GM21447 (cell line): ENCODE measurements around the gene YAE1.

ENCODE experiments used
- ATAC-seq: cut with Tn5 transposase; IDR thresholded peaks from one replicate; pipeline ENCODE4 v1.9.1; 2021; ENCODE audit not compliant: unreplicated experiment

The YAE1 gene

DNA sequence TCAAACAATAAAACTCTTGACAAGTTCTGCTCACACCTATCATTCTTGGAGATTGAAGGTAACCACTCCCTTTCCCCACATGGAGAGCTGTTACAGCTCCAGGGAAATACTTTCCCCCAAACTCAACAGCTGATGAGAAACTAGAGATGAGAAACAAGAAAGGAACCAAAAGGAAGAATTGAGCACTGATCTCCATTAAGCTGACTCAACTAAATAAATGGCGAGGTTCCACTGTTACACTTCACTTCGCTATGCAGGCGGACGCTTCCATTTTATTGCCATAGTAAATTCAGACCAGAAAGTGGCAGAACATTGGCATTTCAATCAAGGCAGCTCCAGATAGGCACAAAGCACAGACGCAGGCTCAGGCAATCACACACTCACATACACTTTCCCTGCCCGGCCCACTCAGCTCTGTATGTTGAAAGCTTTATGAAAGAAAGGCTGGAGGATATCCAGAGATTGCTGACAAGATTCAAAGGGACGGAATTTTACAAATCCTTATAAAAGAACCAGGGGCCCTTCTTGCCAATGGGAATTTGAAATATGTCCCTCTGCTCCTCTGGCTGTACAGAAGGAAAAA is 11.5 kb upstream of the YAE1 start:
- ATAC-seq = no peak

DNA sequence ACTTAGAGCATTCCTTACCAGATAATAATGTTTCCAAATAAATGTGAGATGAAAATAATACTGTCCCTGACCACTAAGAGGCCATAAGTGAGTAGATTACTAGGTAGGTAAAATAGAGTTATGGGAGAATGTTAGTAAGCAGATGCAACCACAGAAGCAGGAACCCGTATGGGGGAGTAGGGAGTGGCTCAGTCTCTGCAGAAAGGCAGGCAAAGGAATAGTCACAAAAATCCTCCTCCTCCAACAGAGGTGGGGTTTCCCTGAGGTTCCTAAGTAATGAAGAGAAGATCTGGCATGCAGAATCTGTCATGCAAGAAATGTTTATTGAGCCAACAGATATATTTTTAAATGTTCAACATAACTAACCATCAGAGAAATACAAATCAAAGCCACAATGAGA is 9.0 kb upstream of the YAE1 start:
- ATAC-seq = no peak

DNA sequence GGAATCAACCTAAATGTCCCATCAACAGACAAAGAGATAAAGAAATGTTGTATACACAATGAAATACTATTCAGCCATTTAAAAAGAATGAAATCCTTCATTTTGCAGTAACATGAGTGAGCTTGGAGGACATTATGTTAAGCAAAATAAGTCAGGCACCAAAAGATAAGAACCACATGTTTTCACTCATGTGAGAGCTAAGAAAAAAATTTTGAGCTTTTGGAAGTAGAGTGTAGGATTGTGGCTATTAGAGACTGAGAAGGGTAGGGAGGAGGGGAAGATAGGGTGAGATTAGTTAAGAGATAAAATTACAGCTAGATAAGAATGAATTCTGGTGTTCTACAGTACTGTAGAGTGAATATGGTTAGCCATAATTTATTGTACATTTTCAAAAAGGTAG is 8.3 kb upstream of the YAE1 start:
- ATAC-seq = no peak

DNA sequence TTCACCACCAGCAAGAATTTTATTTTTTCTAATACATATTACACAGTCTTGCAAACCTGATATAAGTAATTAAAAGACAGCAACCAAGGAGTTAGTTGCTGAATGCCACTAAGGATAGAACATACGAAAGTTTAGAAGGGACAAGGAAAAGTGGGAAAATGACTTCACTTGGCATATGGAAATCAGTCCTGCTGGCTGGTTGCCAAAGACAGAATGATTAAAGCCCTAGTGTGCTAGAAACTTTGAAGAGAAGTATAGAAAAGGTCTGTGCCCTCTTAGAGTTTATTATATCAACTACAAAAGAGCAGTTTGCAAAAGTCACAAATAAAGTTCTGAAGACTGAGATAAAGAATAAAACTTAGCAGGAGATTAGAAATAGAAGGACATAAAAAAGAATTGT is 5.8 kb upstream of the YAE1 start:
- ATAC-seq = no peak

DNA sequence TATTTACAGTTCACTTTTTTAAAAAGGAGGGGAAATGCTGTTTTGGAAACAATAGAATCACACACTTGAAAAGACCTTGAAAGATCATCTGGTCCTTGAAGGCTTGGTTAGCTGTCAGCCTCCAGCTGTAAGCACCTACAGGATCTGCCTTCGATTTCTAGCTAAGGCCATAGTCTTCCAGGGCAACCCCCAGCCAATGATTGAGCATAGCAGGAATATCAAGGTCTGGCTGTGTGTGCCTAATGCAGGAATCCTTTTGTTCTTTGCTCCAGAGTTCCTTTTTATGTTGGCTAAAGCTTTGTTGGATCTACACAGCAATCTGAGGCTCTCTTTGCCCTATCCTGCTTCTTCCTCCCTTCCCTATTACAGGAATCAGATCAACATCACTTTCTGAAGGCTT is 5.2 kb upstream of the YAE1 start:
- ATAC-seq = no peak

DNA sequence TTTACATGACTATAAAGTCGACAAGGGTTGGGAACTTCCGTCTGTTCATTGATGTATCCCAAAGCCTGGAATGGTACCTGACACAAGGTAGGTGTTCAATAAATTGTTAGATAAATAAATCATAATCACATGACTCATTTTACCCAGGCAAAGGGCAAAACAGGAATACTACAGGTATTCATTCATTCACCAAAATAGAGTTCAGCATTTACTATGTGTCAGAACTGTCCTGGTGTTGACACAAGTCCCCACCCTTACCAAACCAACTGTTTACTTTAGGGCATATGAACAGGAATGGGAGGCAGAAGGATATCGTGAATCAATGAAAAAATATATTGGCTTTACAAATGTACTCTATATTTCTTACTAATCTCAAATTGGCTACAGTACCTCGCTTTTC is 666 bp upstream of the YAE1 start:
- ATAC-seq = peak; percentile 4

DNA sequence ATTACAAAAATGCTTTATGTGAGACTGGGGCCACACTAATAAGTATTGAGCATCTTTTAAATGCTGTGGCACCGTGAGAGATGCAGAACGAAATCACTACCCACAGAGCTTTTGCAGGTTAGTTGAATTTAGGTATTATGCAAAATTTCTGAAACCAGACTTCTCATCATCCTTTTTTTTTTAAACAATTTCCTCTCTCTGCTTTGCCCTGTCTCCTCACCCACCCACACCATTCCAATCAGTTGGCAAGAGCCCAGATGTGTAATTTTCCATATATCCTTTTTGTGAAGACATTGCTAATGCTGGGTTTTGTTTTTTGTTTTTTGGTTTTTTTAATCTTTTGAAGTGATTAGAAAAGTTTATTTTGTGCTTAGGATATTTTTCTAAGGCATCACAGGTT is 1.1 kb downstream of the YAE1 start:
- ATAC-seq = no peak

DNA sequence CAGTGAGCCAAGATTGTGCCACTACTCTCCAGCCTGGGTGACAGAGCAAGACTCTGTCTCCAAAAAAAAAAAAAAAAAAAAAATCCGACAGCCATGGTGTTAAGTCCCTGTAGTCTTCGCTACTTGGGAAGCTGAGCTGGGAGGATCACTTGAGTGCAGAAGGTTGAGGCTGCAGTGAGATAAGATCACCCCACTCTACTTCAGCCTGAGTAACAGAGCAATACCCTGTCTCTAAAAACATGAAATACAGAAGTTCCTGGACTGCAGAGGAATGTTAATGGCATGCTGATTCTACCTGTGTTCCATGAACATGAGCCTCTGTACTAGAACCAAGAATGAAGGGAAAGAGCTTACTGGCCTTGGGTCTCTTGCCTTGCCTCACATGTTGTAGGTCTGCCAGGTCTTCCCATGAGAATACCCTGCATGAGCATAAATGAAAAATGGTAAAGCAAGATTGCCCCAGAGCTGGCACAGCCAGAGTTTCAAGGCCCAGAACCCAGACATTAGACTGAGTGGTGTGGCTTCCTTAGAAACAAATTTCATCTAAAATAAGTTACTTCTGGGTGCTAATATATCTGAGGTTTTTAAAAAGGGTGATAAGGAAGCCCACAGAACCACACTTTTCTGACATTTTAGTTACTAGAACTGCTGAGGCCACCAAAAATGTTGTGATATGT is 8.6 kb downstream of the YAE1 start:
- ATAC-seq = no peak

DNA sequence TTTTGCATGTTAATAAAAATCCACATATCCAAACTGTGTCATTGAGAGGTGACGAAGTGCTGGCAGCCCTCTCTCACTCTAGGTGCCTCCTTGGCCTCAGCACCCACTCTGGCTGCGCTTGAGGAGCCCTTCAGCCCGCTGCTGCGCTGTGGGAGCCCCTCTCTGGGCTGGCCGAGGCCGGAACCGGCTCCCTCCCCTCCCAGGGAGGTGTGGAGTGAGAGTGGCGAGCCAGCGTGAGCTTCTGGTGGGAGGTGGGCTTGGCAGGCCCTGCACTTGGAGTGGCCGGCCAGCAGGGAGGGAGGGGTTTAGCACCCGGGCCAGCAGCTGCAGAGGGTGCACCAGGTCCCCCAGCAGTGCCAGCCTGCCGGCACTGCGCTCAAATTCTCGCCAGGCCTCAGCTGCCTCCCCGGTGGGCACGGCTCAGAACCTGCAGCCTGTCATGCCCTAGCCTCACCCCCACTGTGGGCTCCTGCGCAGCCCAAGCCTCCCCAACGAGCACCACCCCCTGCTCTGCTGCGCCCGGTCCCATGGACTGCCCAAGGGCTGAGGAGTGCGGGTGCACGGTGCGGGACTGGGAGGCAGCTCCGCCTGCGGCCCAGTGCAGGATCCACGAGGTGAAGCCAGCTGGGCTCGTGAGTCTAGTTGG is 11.1 kb downstream of the YAE1 start:
- ATAC-seq = no peak

DNA sequence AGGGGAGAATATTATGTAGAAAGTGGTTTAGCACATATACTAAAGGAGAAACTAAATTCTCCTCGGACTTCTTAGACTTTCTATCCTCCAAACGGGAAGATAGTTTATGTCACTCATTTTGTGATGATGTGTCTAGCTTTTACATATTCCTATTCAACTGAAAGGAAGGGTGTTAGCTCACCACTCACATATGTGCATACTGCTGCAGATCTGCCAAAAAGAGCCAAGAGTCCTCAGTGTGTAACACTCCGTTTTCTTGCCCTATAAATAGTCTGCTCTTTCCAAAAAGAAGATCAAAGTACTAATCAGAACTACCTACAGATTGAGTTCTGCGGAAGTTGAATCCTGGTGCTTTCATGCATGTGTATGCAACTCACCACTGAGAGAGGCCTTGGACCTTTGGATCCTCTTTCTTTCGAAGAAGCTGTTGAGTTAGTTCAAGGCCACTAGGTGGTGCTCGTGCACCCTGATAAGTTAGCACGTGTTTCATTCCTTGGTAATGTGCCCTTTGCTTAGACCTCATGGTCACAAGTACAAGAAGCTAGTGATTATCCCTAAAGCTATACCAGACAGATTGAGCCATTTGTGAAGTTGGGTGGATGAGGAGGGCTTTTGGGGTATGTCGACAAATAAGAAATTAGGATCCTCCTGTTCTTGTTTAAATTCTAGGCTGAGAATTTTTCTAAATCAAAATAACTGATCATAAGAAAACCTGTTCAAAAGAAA is 14.1 kb downstream of the YAE1 start:
- peak; percentile 91 for ATAC-seq

DNA sequence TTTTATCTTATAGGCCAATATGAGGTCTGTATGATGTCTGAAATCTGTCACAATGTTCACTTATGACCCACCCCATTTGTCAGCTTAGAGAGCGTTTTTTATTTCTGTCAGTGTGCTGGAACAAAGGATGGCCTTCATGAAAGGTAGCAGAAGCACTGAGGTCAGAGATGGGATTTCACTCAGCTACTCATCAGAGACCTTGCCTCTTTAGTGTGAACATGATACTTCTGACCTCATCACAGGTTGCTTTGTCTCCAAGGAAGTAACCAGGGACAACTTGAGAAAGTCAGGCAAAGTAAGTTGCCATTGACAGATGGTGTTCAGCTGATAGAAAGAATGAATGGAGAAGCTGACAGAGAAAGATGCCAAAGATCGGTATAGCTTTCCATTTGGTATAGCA is 16.3 kb downstream of the YAE1 start:
- ATAC-seq = no peak

DNA sequence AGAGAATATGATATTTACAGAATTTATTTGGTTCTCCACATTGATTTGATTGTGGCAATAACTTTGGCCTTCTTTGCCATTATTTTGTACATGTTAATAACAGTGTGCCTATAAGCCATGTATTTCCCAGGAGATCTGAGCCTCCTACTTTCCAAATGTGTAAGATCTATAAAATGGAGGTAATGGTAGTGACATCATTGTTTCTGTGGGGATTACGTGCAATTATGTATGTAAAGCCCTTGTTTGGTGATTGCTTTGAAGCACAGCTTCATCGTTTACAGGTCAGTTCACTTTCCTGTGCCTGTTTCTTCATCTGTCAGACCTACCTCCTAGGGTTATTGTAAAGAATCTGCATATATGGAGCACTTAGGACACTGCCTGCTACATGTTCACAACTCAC is 17.3 kb downstream of the YAE1 start:
- no peak for ATAC-seq

DNA sequence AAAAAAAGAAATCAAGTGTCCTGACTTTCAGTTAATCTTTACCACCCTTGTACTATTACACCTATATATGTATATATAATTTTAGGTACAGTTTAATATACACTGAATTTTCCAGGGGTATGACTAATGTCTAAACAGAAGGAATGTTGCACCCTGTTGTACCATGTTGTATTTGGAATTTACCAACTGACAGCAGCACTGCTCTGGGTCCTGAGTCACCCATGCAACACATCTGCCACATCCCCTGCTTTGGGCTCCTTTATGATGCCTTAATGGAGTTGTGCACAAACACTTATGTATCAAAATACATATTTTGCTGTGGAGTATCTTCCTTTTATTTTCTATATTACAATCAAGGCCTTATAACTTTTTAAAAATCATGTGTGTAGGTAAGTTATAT is 21.2 kb downstream of the YAE1 start:
- ATAC-seq = no peak

DNA sequence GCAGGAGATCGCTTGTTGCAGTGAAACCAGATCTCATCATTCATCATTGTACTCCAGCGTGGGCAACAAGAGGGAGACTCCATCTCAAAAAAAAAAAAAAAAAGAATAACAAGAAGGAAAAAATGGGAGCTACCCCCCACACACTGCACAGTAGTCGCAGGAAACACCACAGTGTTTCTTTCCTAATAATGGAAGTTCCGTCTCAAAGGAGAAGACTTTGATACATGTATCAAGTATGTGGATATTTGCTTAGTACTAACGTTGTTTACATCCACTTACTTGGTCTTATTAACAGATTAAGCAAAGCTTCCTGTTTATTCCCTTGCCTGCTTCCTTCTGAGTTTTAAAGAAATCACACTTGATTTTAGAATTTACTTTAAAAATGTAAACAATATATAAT is 22.2 kb downstream of the YAE1 start:
- no peak for ATAC-seq

DNA sequence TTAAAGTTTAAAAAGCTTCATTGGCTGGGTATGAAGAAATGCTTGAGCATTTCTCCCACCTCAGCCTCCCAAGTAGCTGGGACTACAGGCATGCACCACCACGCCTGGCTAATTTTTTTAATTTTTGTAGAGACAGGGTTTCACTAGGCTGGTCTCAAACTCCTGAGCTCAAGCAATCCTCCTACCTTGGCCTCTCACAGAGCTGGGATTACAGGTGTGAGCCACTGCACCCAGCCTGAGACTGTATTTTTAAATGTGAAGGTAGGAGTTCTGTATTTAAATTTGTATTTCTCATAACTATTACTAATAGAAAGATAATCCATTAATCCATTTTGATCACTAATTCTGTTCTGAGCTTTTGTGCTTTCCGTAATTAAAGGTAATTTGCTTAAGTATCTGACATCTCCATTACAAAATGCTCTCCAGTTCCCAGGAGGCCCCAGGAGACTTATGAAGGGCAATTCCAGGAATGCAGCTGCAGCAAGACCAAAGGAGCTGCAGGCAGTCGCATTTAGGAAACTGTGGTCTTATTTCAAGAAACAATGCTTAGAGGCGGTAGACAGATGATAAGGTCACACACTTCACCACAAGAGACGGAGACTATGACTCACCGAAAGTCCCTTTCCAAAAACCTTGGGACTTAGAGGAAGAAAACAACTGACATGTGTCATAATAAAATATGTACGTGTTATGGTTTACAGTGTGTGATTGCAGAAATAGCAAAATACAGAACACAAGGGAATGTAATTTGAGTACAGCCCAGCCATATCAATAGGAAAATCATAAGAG is 23.3 kb downstream of the YAE1 start:
- peak; percentile 90 for ATAC-seq

DNA sequence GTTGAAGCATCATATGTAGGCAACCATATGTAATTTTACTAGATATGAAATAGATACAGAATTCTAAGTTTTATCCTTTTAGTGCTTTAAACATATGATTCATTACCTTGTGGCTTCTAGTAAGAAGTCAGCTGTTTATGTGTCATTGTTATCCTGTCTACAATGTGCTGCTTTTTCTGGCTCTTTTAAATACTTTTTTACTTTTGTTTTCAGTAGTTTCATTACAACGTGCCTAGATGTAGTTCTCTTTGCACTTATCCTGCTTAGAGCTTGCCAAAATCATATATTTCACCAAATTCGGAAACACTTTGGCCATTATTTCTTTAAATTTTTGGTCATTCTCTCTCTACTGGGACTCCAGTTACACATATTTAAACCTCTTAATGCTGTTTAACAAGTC is 26.4 kb downstream of the YAE1 start:
- ATAC-seq = no peak

DNA sequence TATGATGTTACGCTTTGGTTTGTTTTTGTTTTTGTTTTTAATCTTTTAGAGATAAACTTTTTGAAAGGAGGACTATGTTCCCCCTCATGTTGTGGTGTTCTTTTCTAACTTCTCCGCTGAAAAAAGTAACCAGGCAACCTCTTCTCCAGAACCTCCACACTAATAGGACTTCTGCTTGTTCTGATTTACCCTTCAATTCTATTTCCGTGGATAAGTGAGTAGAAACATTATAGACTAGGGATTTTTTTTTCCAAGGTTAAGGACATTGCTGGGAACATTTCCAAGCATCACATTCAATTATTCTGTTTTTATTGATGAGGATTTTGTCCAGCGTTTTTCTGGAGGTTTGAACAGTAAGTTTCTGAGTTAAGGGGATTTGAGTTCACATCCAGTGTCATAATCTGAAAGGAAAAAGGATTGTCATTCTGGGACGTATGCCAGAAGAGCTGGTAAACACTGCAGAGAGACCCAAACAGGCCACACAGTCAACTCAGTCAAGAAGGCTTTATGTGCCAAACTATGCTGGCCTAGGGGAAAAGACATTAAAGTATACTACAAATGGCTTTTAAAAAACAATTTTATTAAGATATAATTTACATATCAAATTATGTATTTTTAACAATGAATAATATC is 28.9 kb downstream of the YAE1 start:
- ATAC-seq = no peak

DNA sequence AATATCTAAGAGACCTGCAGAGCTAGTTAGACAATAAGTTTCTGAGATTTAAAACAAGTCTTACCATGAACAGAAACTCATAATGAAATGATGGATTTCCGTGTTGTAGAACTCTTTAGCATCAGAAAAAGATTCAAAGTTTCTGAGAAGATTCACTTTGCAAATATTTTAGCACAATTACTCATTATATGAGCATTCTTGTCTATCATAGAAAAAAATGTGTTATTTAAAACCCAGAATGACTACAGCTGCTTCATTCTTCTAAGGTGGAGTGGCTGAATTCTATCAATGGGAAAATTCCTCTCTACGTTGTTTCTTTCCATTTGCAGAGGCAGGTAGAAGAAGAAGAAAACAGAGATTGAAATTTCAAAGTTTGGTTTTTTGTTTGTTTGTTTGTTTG is 36.1 kb downstream of the YAE1 start:
- no peak for ATAC-seq

DNA sequence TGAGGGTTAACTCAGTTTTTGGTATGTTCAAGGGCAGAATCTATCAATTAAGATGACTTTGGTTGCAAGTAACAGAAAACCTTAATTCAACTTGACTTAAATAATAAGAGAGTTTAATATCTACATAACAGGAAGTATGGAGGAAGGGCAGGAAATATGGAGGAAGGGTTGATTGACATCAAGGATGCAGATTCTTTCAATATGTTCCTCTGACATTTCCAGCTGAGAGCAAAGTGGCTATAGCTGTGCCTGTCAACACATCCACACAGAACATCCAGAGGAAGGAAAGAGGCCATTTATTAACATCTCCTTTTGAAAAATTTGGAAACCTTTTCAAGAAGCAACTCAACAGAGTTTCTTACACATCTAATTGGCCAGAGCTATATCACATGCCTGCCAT is 37.7 kb downstream of the YAE1 start:
- no peak for ATAC-seq

DNA sequence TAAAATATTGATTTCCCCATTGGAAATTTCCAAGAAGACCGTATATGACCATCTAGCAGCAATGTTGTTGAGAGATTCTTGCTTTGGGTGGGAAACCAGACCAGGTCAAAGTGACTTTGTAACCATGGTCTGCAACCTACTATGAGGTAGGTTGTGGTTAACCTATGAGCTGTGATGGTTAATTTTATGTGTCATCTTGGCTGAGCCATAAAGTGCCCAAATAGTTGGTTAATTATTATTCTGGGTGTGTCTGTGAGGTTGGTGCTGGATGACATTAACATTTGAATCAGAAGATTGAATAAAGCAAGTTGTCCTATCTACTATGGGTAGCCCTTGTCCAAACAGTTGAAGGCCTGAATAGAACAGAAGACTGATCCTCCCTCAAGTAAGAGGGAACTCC is 38.9 kb downstream of the YAE1 start:
- ATAC-seq = no peak

DNA sequence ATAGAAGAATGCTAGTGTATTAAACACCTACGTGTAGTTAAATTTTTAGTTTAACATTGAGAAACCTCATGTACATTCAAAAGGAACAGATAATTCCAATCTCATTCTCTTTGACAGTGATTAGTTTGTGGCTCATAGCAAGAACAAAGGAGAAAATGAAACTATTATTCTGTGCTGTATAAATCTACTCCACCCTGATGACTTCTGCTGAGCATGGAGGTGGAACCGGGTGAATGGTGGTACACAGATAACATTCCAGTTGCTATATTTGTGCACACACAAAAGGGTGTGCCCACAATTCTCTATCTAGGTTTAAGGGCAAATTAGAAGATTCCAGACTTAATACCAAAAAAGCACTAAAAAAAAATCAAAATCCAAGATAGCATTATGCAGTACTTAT is 40.1 kb downstream of the YAE1 start:
- no peak for ATAC-seq
